GM19193 (cell line): ENCODE measurements around the gene EIF2S2.

ENCODE experiments used
- POLR2A ChIP-seq: IDR thresholded peaks from 4 replicates; pipeline ENCODE4 v1.6.1; 2011; ENCODE audit not compliant: insufficient read depth, insufficient read length; ENCODE audit errors: extremely low read depth

Gene EIF2S2

GRCh38 chr20:34049897-34050695 is 61.9 kb downstream of the EIF2S2 start:
- no peak for TF ChIP-seq POLR2A

- TF ChIP-seq POLR2A = no peak
These were observed 62.7 kb downstream of the EIF2S2 start for GRCh38 chr20:34049389-34049788.

- TF ChIP-seq POLR2A = no peak
These were observed 64.1 kb downstream of the EIF2S2 start for GRCh38 chr20:34047917-34048316.

GRCh38 chr20:34047010-34047687 is 64.9 kb downstream of the EIF2S2 start:
- no peak for TF ChIP-seq POLR2A

- TF ChIP-seq POLR2A = no peak
These were observed 65.9 kb downstream of the EIF2S2 start for GRCh38 chr20:34045930-34046725.

- TF ChIP-seq POLR2A = no peak
These were observed 66.7 kb downstream of the EIF2S2 start for GRCh38 chr20:34045294-34045693.

GRCh38 chr20:34043025-34043424 is 69.0 kb downstream of the EIF2S2 start:
- TF ChIP-seq POLR2A = no peak

GRCh38 chr20:34042262-34042661 is 69.8 kb downstream of the EIF2S2 start:
- TF ChIP-seq POLR2A = no peak

GRCh38 chr20:34041226-34041625 is 70.8 kb downstream of the EIF2S2 start:
- no peak for TF ChIP-seq POLR2A

- TF ChIP-seq POLR2A = no peak
These were observed 71.6 kb downstream of the EIF2S2 start for GRCh38 chr20:34040300-34040995.
